NCI-H1092 treated with DMSO at 0.1 percent for 48 hours (cell line): ENCODE data around the gene TMEM225.
"Not testable (repeated sequence)": the region's sequence is repeated elsewhere in the genome, so short reads cannot be mapped to it uniquely, and the experiment has no call there.

Experiments
- DNase-seq: peaks from one replicate; lab custom pipeline; 2025; lab: John Stamatoyannopoulos, UW

TMEM225 gene

GRCh38 chr11:123885570-123885969 lies at the start of gene TMEM225:
TSS of gene TMEM225 (minus strand) at chr11:123885670. CDS start at chr11:123885425, 245 bp downstream.
- no peak for DNase-seq

GRCh38 chr11:123924027-123924426 lies 38.6 kb upstream of the TMEM225 start:
- no peak for DNase-seq

- DNase-seq = no peak
These were observed 35.5 kb upstream of the TMEM225 start for GRCh38 chr11:123920943-123921342.

GRCh38 chr11:123905826-123906225 lies 20.4 kb upstream of the TMEM225 start:
- no peak for DNase-seq

- DNase-seq = no peak
These were observed 19.5 kb upstream of the TMEM225 start for GRCh38 chr11:123904932-123905331.

- no peak for DNase-seq
These were observed 18.5 kb upstream of the TMEM225 start for GRCh38 chr11:123903932-123904331.

- no peak for DNase-seq
These were observed 16.4 kb upstream of the TMEM225 start, which contains the start of gene OR8D4 for GRCh38 chr11:123901867-123902266. TSS of gene OR8D4 (plus strand) at chr11:123902167. CDS start at chr11:123906432, 4,265 bp downstream.

GRCh38 chr11:123899792-123900191 lies 14.3 kb upstream of the TMEM225 start:
- no peak for DNase-seq

- no peak for DNase-seq
These were observed 6.6 kb upstream of the TMEM225 start for GRCh38 chr11:123892031-123892430.

GRCh38 chr11:123880912-123881311 lies 4.6 kb downstream of the TMEM225 start:
- DNase-seq = no peak

- DNase-seq = not testable (repeated sequence)
These were observed 17.7 kb downstream of the TMEM225 start for GRCh38 chr11:123867795-123868194.

- DNase-seq = not testable (repeated sequence)
These were observed 20.2 kb downstream of the TMEM225 start for GRCh38 chr11:123865293-123865692.

- DNase-seq = no peak
These were observed 25.7 kb downstream of the TMEM225 start for GRCh38 chr11:123859731-123860130.

GRCh38 chr11:123856444-123856843 lies 29.0 kb downstream of the TMEM225 start:
- no peak for DNase-seq

GRCh38 chr11:123853038-123853437 lies 32.4 kb downstream of the TMEM225 start:
- no peak for DNase-seq

GRCh38 chr11:123852321-123852720 lies 33.1 kb downstream of the TMEM225 start:
- DNase-seq = no peak

- no peak for DNase-seq
These were observed 34.4 kb downstream of the TMEM225 start for GRCh38 chr11:123851110-123851509.

GRCh38 chr11:123841174-123841573 lies 44.3 kb downstream of the TMEM225 start:
- no peak for DNase-seq

GRCh38 chr11:123839131-123839530 lies 46.3 kb downstream of the TMEM225 start:
- DNase-seq = no peak

GRCh38 chr11:123838659-123839058 lies 46.8 kb downstream of the TMEM225 start:
- DNase-seq = no peak

GRCh38 chr11:123838199-123838598 lies 47.3 kb downstream of the TMEM225 start:
- no peak for DNase-seq

- DNase-seq = no peak
These were observed 52.4 kb downstream of the TMEM225 start for GRCh38 chr11:123833095-123833494.
